GM23338 (cell line): Measurements from ENCODE around the gene RAP1GAP2. TPM values are rescaled to one million over a fixed set of nuclear protein-coding genes. Genes with fewer than 3 reads are reported as not detected.

ENCODE experiments used
- ATAC-seq: fragments of 200-7000 bp; cut with Tn5 transposase; 3 replicates; pipeline ENCODE4 v1.9.1; 2020
- DNase-seq: peaks from one replicate; pipeline ENCODE4 v3.0.0-alpha.2; 2015; ENCODE audit warnings: low spot score
- H2AFZ ChIP-seq: fragments of 200-600 bp; sonication (generic); 2 replicates; pipeline ENCODE4 v1.8.0; 2016; ENCODE audit warnings: antibody characterized with exemption, mild to moderate bottlenecking, moderate library complexity
- H3F3A ChIP-seq: fragments of 200-600 bp; sonication (generic); replicated peaks from 2 replicates; pipeline ENCODE4 v1.8.0; 2017; ENCODE audit warnings: antibody characterized with exemption, mixed run types, low read depth
- H3K27ac ChIP-seq: fragments of 200-600 bp; sonication (generic); 2 replicates; pipeline ENCODE4 v1.6.1; 2016; ENCODE audit warnings: low read depth
- H3K27me3 ChIP-seq: fragments of 200-600 bp; sonication (generic); 2 replicates; pipeline ENCODE4 v1.8.0; 2016; ENCODE audit warnings: mild to moderate bottlenecking, mixed run types, moderate library complexity; ENCODE audit not compliant: insufficient read depth
- H3K36me3 ChIP-seq: fragments of 200-600 bp; sonication (generic); 2 replicates; pipeline ENCODE4 v1.8.0; 2016; ENCODE audit warnings: mild to moderate bottlenecking; ENCODE audit not compliant: insufficient read depth
- H3K4me1 ChIP-seq: fragments of 200-600 bp; sonication (generic); 2 replicates; pipeline ENCODE4 v1.8.0; 2016; ENCODE audit warnings: mild to moderate bottlenecking, moderate library complexity; ENCODE audit not compliant: insufficient read depth
- H3K4me2 ChIP-seq: fragments of 200-600 bp; sonication (generic); 2 replicates; pipeline ENCODE4 v1.7.1; 2017; ENCODE audit warnings: mixed run types
- H3K4me3 ChIP-seq: fragments of 200-600 bp; sonication (generic); 2 replicates; pipeline ENCODE4 v1.6.1; 2016; ENCODE audit warnings: mixed run types
- H3K79me2 ChIP-seq: fragments of 200-600 bp; sonication (generic); replicated peaks from 2 replicates; pipeline ENCODE4 v1.8.0; 2017; ENCODE audit warnings: mild to moderate bottlenecking; ENCODE audit not compliant: insufficient read depth
- H3K9me2 ChIP-seq: fragments of 200-600 bp; sonication (generic); 2 replicates; pipeline ENCODE4 v1.8.0; 2017; ENCODE audit not compliant: insufficient read depth
- H4K20me1 ChIP-seq: fragments of 200-600 bp; sonication (generic); replicated peaks from 2 replicates; pipeline ENCODE4 v1.8.0; 2017; ENCODE audit warnings: mild to moderate bottlenecking; ENCODE audit not compliant: insufficient read depth
- H3K27ac Mint-ChIP-seq: 2 replicates; pipeline ENCODE4 v1.8.0; 2020; ENCODE audit warnings: inconsistent platforms, mild to moderate bottlenecking, moderate library complexity, mixed read lengths
- H3K27me3 Mint-ChIP-seq: 3 replicates; pipeline ENCODE4 v1.8.0; 2022; ENCODE audit warnings: low read depth, mild to moderate bottlenecking, moderate library complexity, mixed read lengths, inconsistent platforms; ENCODE audit not compliant: insufficient read depth, poor library complexity
- H3K36me3 Mint-ChIP-seq: 3 replicates; pipeline ENCODE4 v1.8.0; 2021; ENCODE audit warnings: low read depth, mild to moderate bottlenecking, inconsistent platforms, moderate library complexity, mixed read lengths
- H3K4me1 Mint-ChIP-seq: 3 replicates; pipeline ENCODE4 v1.8.0; 2020; ENCODE audit warnings: mild to moderate bottlenecking, inconsistent platforms, mixed read lengths
- H3K4me3 Mint-ChIP-seq: 3 replicates; pipeline ENCODE4 v1.8.0; 2021; ENCODE audit warnings: moderate library complexity, mild to moderate bottlenecking, inconsistent platforms, mixed read lengths
- H3K9me3 Mint-ChIP-seq: 3 replicates; pipeline ENCODE4 v1.8.0; 2020; ENCODE audit warnings: moderate library complexity, mild to moderate bottlenecking, inconsistent platforms, mixed read lengths
- EZH2 ChIP-seq: fragments of 200-600 bp; sonication (generic); IDR thresholded peaks from one replicate; pipeline ENCODE4 v1.8.0; 2017; ENCODE audit warnings: antibody characterized with exemption, mild to moderate bottlenecking, low read depth; ENCODE audit not compliant: unreplicated experiment
- EZH2phosphoT487 ChIP-seq: fragments of 200-600 bp; sonication (generic); IDR thresholded peaks from one replicate; pipeline ENCODE4 v1.8.1; 2018; ENCODE audit warnings: antibody characterized with exemption; ENCODE audit not compliant: unreplicated experiment
- polyA plus RNA-seq: library from polyadenylated mRNA; unstranded; fragments of >200 nt; fragmentation: Nextera tagmentation; extraction: Ambion mirVana; gene quantifications from 2 replicates; pipeline ENCODE4 v1.2.1, GENCODE V29; 2016
- total RNA-seq: library from RNA; depleted of rRNA; stranded (reverse); fragments of >200 nt; shearing (Covaris generic); gene quantifications from 2 replicates; pipeline ENCODE4 v1.2.3, GENCODE V29; 2014
- TF ChIP-seq, protein P1 (sequence below): IDR thresholded peaks from 2 replicates; pipeline ENCODE4 v1.6.1; 2016; ENCODE audit warnings: antibody characterized with exemption
- TF ChIP-seq, protein P2 (sequence below): fragments of 250-450 bp; sonication (Bioruptor Pico); IDR thresholded peaks from 2 replicates; pipeline ENCODE4 v1.5.0; 2020; ENCODE audit warnings: mild to moderate bottlenecking, moderate library complexity

RAP1GAP2 gene
- total and polyA plus RNA-seq, 2 experiments from 2014 or later, result 17.8 to 46.1 TPM

GRCh38 chr17:2949469-2950044, 153.3 kb downstream of the RAP1GAP2 start:
- Histone ChIP-seq H3K27me3 (no peaks in the 10 kb centered on the region), H3K4me2 (no peak overlapping the region), H3K9me2 (no peaks in the 10 kb centered on the region), H3F3A (no peaks in the 10 kb centered on the region), H2AFZ (no peak overlapping the region), H4K20me1 (peaks cover 11% of the 10 kb centered on the region; the same call in 1 of the 2 replicates), H3K36me3 (no peaks in the 10 kb centered on the region), H3K79me2 (peaks cover 66% of the 10 kb centered on the region), H3K4me3 (no peak overlapping the region), H3K27ac (no peak overlapping the region), H3K4me1 (0 out of 2 replicates have a peak, but pooled peaks cover 5% of the 10 kb centered on the region)
- H3K4me3 Mint-ChIP-seq, result no peak overlapping the region
- no peaks in the 10 kb centered on the region for H3K27me3 Mint-ChIP-seq
- no peak for DNase-seq
- peaks cover 6% of the 10 kb centered on the region; the same call in 2 of the 3 replicates for H3K4me1 Mint-ChIP-seq
- no peak overlapping the region for H3K27ac Mint-ChIP-seq
- TF ChIP-seq, protein P1, sequence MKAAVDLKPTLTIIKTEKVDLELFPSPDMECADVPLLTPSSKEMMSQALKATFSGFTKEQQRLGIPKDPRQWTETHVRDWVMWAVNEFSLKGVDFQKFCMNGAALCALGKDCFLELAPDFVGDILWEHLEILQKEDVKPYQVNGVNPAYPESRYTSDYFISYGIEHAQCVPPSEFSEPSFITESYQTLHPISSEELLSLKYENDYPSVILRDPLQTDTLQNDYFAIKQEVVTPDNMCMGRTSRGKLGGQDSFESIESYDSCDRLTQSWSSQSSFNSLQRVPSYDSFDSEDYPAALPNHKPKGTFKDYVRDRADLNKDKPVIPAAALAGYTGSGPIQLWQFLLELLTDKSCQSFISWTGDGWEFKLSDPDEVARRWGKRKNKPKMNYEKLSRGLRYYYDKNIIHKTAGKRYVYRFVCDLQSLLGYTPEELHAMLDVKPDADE, result no peak
- TF ChIP-seq, protein P2, sequence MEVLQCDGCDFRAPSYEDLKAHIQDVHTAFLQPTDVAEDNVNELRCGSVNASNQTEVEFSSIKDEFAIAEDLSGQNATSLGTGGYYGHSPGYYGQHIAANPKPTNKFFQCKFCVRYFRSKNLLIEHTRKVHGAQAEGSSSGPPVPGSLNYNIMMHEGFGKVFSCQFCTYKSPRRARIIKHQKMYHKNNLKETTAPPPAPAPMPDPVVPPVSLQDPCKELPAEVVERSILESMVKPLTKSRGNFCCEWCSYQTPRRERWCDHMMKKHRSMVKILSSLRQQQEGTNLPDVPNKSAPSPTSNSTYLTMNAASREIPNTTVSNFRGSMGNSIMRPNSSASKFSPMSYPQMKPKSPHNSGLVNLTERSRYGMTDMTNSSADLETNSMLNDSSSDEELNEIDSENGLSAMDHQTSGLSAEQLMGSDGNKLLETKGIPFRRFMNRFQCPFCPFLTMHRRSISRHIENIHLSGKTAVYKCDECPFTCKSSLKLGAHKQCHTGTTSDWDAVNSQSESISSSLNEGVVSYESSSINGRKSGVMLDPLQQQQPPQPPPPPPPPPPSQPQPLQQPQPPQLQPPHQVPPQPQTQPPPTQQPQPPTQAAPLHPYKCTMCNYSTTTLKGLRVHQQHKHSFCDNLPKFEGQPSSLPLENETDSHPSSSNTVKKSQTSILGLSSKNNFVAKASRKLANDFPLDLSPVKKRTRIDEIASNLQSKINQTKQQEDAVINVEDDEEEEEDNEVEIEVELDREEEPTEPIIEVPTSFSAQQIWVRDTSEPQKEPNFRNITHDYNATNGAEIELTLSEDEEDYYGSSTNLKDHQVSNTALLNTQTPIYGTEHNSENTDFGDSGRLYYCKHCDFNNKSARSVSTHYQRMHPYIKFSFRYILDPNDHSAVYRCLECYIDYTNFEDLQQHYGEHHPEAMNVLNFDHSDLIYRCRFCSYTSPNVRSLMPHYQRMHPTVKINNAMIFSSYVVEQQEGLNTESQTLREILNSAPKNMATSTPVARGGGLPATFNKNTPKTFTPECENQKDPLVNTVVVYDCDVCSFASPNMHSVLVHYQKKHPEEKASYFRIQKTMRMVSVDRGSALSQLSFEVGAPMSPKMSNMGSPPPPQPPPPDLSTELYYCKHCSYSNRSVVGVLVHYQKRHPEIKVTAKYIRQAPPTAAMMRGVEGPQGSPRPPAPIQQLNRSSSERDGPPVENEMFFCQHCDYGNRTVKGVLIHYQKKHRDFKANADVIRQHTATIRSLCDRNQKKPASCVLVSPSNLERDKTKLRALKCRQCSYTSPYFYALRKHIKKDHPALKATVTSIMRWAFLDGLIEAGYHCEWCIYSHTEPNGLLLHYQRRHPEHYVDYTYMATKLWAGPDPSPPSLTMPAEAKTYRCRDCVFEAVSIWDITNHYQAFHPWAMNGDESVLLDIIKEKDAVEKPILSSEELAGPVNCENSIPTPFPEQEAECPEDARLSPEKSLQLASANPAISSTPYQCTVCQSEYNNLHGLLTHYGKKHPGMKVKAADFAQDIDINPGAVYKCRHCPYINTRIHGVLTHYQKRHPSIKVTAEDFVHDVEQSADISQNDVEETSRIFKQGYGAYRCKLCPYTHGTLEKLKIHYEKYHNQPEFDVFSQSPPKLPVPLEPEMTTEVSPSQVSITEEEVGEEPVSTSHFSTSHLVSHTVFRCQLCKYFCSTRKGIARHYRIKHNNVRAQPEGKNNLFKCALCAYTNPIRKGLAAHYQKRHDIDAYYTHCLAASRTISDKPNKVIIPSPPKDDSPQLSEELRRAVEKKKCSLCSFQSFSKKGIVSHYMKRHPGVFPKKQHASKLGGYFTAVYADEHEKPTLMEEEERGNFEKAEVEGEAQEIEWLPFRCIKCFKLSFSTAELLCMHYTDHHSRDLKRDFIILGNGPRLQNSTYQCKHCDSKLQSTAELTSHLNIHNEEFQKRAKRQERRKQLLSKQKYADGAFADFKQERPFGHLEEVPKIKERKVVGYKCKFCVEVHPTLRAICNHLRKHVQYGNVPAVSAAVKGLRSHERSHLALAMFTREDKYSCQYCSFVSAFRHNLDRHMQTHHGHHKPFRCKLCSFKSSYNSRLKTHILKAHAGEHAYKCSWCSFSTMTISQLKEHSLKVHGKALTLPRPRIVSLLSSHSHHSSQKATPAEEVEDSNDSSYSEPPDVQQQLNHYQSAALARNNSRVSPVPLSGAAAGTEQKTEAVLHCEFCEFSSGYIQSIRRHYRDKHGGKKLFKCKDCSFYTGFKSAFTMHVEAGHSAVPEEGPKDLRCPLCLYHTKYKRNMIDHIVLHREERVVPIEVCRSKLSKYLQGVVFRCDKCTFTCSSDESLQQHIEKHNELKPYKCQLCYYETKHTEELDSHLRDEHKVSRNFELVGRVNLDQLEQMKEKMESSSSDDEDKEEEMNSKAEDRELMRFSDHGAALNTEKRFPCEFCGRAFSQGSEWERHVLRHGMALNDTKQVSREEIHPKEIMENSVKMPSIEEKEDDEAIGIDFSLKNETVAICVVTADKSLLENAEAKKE (CRISPR knock-in tag), result no peak
- no peak for TF ChIP-seq EZH2phosphoT487
- no peak for ATAC-seq
- H3K9me3 Mint-ChIP-seq, result no peaks in the 10 kb centered on the region
- H3K36me3 Mint-ChIP-seq, result no peaks in the 10 kb centered on the region

- H3K36me3 ChIP-seq, result no peaks in the 10 kb centered on the region
- H3K79me2 ChIP-seq, result peaks cover 66% of the 10 kb centered on the region
- Mint-ChIP-seq H3K4me1 (peaks cover 14% of the 10 kb centered on the region), H3K4me3 (no peak overlapping the region), H3K36me3 (no peaks in the 10 kb centered on the region), H3K27ac (no peak overlapping the region), H3K9me3 (no peaks in the 10 kb centered on the region), H3K27me3 (no peaks in the 10 kb centered on the region)
- H3K4me3 ChIP-seq, result no peak overlapping the region
- no peaks in the 10 kb centered on the region for H3F3A ChIP-seq
- ATAC-seq (no peak), DNase-seq (no peak)
- H3K27ac ChIP-seq, result no peak overlapping the region
- no peak overlapping the region for H2AFZ ChIP-seq
- H3K4me1 ChIP-seq, result peaks cover 12% of the 10 kb centered on the region; the same call in 1 of the 2 replicates
- H3K9me2 ChIP-seq, result no peaks in the 10 kb centered on the region
- peaks cover 11% of the 10 kb centered on the region; the same call in 1 of the 2 replicates for H4K20me1 ChIP-seq
- H3K4me2 ChIP-seq, result no peak overlapping the region
- no peaks in the 10 kb centered on the region for H3K27me3 ChIP-seq
- TF ChIP-seq, protein P2 (CRISPR knock-in tag), result no peak
- no peak for TF ChIP-seq EZH2
These were observed 154.6 kb downstream of the RAP1GAP2 start for GRCh38 chr17:2950846-2951245.
